GM18951 (cell line): ENCODE data around the gene MLYCD.
"Not testable (repeated sequence)": the region's sequence is repeated elsewhere in the genome, so short reads cannot be mapped to it uniquely, and the experiment has no call there.

Source experiments
- POLR2A ChIP-seq: IDR thresholded peaks from 4 replicates; pipeline ENCODE4 v1.6.1; 2011; ENCODE audit warnings: mild to moderate bottlenecking; ENCODE audit not compliant: insufficient read length, insufficient read depth; ENCODE audit errors: extremely low read depth
- in situ Hi-C: fragments of 300-500 bp; cut with MboI; formaldehyde crosslinking; loops from one replicate; pipeline ENCODE4 v1.12.0; 2022; ENCODE audit warnings: low sequenced_read_pairs, mixed read lengths, inconsistent platforms; ENCODE audit not compliant: unreplicated experiment

The MLYCD gene

DNA sequence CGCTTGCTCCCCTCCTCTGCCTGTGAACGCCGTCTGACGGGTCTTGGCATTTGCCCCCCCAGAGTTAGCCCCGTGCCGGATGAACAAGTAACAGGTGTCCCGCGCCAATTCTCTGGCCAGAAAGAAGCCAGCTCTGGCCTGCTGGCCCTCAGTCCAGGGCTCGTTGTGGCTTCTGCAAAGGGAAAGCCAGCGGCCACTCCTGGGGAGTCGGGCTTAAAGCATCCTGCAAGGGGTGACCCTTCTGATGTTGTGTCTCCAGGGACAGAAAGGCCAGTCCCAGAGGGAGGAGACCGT, 35.7 kb downstream of the MLYCD start:
- in situ Hi-C loops, result no loop called here
- no peak for TF ChIP-seq POLR2A

DNA sequence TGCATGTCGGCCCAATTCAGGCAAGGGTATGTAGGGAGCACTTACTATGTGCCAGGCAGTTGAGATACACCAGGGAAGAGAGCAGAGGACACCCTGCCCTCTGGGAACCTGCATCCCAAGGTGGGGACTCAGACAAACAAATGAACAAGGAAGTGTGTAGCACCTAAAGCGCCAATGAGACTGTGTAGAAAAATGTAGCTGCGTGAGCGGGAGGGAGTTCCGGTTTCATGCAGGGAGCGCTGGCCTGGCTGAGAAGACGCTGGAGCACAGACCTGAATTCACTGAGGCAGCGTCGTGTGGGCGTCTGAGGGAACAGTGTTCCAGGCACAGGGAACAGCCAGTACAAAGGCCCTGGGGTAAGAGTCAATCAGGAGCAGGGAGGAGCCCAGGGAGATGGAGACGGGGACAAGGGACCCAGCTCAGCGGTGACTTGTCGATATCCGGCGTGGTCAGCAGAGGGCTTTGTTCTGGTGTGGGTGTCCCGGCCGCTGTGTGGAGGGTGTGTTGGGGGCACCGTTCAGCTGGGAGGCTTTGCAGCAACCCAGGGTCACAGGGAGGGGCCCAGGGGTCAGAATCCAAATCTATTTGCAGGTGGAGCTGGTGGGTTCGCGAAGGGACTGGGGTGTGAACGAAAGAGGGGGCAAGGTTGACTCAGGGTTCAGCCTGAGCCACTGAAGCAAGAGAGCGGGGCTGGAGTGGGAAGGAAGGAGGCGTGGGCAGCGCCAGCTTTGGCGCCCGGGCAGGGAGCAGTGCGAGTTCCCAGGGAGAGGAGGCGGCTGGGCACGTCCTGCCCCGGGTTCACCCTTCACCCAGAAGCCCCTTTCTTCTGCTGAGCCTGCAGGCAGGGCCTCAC, 36.3 kb downstream of the MLYCD start:
- in situ Hi-C loops, result no loop called here
- TF ChIP-seq POLR2A, result no peak

DNA sequence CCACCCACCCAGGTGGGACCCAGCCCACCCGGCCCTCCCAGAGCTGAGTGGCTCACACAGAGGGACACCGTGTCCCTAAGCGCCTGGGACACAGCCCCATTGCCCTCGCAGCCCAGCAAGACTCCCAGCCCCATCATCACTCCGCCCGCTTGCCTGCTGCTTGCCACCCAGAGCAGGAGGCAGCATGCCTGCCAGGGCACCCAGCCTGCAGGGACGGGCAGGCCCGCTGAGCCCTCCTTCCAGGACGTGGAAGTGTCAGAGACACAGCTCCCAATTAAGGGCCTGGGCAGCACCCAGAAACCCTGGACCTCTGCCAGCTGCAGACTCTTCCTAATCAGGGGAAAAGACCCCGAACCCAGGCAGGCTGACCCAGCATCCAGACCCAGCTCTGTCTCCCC, 36.9 kb downstream of the MLYCD start:
- TF ChIP-seq POLR2A, result no peak
- in situ Hi-C loops, result no loop called here

DNA sequence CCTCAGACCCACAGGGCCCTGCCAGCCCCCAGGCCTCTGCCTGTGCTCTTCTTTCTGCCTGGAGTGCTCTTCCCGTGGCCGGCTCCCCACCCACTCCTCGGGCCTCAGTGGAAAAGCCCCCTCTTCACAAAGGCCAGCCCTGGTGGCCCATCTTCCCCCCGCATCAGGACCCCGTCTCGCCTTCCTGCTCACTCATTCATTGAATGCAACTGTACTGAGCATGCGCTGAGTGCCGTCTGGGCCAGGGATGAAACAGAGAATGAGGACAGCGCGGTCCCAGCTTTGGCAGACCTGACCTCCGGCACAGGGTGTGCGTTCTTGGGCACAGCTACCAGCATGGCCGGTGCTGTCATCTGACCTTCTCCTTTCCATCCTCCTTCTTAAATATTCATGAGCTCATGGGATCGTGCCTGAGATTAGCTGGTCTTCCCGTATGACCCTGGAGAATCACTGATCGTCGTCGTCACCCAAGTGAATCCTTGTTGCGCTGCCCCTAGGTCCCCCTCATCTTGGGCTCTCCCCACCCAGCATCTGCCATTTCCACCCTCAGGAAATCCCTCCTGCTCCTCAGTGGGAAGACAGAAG, 37.8 kb downstream of the MLYCD start:
- no peak for TF ChIP-seq POLR2A
- in situ Hi-C loops, result no loop called here

DNA sequence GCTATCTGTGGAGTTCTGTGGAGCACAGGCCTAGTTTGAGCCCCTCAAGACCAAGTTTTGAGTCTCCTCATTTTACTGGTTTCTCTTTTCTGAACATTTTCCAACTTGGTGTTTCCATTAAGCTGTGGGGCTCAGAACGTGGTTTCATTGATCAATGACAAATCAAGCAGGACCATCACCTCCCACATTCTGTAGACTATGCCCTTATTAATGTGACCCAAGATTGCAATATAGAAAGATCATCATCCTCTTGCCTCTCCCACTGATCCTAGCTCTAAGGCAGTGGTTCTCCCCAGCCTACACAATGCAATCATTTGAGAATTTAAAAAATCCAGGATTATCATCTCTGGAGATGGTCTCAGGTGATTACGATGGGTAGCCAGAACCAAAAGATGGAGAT, 38.4 kb downstream of the MLYCD start:
- in situ Hi-C loops, result no loop called here
- no peak for TF ChIP-seq POLR2A

DNA sequence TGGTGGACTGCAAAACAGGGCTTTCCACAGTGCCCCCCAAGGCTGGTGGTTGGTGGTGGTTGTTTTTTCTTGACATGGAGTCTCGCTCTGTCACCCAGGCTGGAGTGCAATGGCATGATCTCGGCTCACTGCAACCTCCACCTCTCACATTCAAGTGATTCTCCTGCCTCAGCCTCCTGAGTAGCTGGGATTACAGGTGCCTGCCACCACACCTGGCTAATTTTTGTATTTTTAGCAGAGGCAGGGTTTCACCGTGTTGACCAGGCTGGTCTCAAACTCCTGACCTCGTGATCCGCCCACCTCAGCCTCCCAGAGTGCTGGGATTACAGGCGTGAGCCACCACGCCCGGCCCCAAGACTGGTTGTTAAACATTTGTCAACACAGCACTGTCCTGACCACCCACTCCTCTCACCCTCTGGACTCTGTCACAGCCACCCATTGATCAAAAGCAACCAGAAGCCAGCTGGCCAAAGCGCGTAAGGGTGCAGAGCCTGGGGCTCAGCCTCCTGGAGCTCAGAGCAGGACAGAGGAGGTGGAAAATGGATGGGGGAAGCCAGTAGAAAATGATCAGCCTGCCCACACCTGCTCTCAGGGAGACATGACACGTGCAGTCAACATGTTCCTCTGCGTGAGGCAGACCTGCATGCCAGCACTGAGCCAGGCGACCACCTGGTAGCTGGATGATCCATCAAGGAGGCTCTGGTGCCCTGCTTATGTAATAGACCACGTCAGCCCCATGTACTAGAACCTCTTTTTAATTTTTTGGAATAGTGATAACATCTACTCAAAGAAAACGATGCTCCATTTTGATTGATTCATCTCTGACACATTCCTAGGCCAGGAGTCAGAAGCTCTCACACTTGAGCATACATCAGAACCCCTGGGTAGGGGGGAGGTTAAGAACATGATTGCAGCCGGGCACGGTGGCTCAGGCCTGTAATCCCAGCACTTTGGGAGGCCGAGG, 39.3 kb downstream of the MLYCD start:
- no peak for TF ChIP-seq POLR2A
- in situ Hi-C loops, result no loop called here

DNA sequence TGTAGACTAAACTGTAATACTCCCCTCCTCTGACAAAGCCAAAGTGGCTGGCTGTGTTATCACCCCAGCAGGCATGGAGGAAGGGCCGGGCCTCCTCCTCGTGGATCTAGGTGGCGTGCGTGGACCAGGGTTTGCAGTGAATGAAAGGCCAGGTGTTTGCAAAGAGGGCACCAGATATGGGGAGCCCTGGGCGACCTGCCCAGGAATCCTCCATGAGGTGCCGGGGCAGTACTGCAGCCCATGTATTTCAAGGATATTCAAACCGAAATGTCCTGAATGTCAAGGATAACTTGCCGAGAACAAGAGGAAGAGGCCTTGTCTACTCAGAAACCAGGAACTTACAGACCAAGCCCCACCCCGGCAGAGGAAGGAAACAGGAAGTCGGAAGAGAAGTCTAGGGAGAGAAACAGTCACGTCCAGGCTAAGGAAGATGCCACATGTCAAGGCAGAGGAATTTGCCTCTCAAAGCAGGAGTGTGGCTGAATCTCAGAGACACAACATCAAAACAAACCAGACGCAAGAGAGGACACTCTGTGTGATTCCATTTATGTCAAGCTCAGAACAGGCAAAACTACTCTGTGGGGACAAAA, 40.4 kb downstream of the MLYCD start:
- in situ Hi-C loops, result no loop called here
- TF ChIP-seq POLR2A, result no peak

DNA sequence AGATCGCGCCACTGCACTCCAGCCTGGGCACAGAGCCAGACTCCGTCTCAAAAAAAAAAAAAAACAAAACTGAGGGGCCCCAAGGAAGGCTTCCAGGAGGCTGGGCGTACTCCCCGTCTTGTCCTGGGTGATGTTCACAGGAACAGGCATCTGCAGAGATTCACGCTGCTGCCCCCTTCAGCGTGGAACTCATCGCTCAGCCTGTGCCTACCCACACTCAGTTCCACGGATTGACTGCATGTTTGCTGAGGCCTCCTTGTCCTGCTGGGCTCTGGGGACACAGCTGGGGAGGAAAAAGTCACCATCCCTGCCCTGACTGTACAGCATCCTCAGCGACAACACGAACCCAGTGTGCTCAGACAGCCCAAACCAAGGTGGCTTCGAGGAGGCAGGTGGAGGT, 41.2 kb downstream of the MLYCD start:
- in situ Hi-C loops, result no loop called here

DNA sequence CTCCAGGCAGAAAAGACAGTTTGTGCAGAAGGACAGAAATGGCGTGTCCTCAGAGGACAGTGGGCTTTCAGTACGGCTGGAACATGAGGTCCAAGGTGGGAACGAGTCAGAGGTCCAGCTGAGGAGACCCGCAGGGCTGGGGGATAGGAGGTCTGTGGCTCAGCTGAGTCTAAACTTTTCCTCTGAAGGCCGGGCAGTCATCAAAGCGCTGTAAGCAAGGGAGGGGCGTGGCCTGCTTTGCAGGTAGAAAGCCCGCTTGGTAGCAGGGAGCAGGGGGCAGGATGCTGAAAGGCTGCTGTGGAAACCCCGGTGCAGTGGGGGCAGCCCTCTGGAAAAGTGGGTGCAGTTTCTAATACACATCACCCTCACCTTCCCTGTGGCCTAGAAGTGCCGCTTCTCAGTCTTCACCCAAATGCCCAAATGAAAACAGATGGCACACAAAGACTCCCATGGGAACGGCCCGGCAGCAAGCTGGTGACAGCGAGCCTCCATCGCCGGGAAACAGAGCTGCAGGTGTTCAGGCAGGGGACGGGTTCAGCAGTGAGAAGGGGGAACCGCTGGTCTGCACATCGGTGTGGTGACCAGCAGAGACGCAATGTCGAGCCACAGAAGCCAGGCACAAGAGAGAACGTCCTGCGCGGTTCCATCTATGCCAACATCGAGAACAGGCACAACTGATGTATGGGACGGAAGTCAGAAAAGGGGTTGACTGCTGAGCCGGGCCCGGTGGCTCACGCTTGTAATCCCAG, 41.9 kb downstream of the MLYCD start:
- no peak for TF ChIP-seq POLR2A
- in situ Hi-C loops, result no loop called here

More for the DNA sequence above, 41.2 kb downstream of the MLYCD start:
- TF ChIP-seq POLR2A, result no peak

DNA sequence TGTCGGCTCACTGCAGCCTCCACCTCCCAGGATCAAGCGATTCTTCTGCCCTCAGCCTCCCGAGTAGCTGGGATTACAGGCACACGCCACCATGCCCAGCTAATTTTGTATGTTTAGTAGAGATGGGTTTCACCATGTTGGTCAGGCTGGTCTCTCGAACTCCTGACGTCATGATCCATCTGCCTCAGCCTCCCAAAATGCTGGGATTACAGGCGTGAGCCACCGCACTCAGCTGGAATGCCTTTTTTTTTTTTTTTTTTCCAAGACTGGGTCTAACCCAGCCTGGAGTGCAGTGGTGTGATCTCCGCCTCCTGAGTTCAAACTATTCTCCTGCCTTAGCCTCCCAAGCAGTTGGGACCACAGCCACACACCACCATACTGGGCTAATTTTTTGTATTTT, 42.6 kb downstream of the MLYCD start:
- in situ Hi-C loops, result not testable (repeated sequence)

DNA sequence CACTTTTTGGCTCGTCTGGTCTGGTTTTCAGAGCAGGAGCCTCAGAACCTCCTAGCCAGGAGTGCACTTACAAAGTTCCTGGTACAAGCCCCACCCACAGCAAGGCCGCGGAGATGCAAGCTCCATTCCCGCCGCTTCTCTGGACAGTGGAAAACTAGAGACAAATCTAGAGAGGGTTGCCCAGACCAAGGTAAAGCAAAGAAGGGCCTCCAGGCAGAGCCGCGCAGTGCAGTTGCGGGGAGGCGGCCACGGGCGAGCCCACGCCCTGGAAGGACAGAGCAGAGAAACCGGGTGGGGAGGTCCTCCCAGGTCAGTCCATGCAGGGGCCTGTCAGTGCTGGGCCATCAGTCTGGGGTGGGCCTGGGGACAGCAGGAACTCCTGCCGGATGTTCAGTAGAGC, 43.2 kb downstream of the MLYCD start:
- TF ChIP-seq POLR2A, result no peak
- in situ Hi-C loops, result no loop called here

DNA sequence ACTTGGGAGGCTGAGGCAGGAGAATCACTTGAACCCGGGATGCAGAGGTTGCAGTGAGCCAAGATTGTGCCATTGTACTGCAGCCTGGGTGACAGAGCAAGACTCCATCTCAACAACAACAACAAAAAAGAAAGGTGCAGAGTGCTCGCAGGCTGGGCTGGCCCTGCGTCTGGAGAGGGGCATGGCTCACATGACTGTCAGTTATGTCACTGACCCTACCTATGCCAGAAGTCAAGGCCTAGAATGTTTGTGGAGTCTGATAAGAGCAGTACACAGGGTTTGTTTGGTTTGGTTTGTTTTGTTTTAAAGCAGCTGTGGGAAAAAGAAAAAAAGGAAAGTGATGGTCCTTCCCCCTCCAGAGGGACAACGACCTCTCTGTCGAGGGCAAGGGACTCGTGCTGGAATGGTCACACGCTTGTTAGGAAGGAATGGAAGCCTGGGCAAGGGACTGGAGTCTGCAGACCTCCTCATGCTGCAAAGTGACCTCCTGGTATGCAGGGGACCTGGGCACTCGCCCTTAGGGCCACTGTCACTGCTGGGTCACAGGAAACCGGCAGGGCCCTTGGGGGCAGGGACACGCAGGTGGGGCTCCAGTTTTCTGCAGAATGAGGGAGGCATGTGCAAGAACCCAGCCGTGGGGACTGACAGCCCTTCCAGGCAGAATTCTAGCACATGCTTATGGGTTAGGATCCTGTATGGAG, 44.0 kb downstream of the MLYCD start:
- in situ Hi-C loops, result no loop called here
- no peak for TF ChIP-seq POLR2A
